Stimulated activated CD8-positive, alpha-beta memory T cell treated with anti-CD3 and anti-CD28 coated beads, Interleukin-2, amount 100 ng/mL, for 48 hours (primary cell): ENCODE results near the gene SLF1.

Experiments
- DNase-seq, 2 donors: peaks; one replicate each; pipeline ENCODE4 v3.0.0-alpha.2; 2020; ENCODE audit warnings: low read depth in 2 of 2

Gene SLF1

DNA sequence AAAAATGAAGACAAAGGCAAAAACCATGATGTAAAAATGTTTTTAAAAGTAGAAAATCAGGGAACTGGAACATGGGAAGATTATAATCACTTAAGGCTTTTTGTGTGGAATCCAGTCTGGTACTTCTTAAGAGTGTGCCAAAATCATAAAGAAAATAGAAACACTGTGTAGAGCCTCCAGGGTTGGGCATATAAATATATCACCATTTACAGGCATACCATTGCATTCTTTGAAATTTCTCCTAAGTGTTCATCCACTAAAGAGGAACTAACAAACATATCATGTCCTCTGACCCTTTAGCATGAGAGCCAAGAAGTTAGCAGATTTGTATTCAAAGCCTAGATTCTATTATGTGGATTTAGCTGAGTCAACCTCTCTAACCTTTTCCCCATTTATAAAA, 93.3 kb downstream of the SLF1 start:
- DNase-seq: no peak

DNA sequence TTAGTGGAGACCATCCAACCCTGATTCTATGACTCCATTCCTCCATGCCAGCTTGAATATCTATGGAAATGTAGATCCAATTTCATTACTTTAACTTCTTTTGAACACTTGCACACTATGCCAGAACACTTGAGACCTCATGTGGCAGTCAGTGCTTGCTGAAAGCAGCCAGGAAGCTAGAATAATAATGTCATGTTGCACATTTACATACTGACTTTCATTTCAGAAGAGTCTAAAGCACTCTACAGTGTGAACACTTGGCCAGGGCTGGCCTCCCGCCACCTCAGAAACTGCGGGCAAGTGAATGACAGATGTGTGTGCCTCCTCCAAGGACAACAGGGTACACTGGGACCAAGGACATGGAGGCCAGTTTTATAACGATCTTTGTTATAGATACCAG, 97.3 kb downstream of the SLF1 start:
- DNase-seq: no peak

DNA sequence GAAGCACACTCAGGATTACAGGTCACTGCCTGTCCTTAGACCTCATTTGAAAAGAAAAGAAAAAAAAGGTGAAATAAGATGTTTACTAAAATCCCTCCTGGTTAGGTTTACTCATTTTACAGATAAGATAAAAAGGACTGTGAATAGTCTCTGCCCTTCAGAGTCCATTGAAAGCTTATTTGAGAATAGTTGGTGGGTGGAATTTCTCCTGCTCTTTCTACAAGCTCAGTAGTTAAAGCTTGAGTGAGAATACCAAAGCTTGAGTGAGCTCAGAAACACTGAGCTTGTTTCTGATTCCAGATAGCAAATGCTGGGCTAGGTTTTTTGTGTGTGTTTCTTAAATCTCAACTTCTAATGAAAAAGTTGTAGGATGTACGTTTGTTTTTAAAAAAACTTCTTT, 106.7 kb downstream of the SLF1 start:
- no peak for DNase-seq

DNA sequence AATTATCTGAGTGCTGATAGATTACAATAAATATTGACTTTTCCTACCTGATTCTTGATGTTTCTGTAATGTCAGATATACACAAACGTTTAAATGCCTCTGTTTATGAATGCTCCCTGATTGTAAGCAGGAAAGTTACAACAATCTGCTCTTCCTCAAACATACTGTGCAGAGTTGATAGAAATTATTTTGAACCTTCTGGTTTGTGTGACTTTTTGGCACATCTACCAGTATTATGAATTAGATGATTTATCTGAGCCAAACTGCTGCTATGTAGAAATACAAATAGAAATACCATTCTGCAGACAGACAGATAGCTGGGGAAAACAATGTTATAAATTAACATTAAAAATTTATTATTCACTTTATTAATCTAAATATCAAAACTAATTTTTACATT, 113.0 kb downstream of the SLF1 start:
- no peak for DNase-seq

DNA sequence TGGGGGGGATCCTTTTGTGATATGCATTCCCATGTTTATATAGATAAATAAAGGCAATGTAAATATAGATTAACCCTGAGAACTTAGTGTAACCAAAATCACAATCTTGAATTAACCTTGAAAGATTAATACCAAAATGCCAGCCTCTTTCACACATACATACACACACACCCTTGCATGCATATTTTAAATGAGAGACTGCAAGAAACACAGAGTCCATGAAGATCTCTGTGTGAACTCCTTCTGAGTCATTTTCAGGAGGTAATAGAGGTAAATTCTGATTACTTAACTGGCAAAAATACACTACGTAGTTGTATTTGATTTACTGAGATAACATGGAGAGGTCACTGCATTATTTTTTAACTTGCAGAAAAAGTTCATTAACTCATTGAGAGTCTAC, 118.0 kb downstream of the SLF1 start:
- no peak for DNase-seq

DNA sequence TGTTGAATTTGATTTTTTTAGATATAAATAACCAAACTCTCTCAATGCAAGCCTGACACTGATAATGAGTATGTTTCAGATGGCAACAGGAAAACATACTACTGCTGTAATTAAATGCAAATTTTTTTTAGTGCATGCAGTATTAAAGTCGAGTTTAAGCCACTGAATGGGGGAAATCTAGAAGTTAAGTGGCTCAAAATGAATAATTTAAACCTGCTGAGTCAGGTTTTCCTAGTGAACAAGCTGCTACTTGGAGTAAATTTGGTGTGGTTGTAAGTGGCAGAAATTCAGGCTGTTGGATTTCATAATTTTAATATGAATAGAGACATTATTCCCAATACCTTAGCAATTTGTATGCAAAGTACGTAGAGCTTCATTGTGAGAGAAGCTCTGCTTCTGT, 121.8 kb downstream of the SLF1 start:
- DNase-seq: no peak

DNA sequence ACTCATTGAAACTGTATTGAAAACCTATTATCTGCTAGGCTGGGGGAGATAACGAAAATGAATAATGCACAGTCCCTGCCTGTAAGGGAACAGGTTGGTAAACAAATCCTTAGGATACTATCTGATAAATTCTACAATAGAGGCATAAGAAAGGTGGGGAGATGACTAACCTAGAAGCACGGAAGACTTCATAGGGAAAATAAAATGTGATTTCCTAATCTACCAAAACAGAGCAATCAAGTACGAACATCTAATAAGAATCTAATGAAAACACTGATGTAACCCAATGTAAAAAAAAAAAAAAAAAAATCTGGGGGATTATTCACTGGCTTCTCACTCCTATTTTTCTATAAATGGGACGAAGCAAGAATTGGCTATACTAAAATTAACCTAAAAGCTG, 124.4 kb downstream of the SLF1 start:
- DNase-seq: no peak

DNA sequence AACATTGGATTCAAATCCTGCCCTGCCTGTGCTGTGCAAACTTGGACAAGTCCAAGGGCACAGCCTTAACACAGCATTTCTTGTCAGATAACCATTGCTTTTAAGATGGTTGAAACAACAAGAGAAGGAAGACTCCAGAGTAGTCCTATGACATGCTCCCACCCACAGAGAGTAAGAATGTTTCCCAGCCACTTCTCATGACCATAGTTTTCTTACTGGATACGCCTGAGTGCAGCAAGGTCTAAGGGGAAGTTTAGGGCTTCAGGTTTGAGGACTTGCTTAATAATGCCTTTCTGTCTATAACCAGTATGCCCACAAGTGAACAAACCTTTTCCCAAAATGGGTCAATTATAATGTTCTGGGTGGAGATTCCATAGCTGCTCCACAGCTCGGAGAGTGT, 126.4 kb downstream of the SLF1 start:
- DNase-seq: no peak

DNA sequence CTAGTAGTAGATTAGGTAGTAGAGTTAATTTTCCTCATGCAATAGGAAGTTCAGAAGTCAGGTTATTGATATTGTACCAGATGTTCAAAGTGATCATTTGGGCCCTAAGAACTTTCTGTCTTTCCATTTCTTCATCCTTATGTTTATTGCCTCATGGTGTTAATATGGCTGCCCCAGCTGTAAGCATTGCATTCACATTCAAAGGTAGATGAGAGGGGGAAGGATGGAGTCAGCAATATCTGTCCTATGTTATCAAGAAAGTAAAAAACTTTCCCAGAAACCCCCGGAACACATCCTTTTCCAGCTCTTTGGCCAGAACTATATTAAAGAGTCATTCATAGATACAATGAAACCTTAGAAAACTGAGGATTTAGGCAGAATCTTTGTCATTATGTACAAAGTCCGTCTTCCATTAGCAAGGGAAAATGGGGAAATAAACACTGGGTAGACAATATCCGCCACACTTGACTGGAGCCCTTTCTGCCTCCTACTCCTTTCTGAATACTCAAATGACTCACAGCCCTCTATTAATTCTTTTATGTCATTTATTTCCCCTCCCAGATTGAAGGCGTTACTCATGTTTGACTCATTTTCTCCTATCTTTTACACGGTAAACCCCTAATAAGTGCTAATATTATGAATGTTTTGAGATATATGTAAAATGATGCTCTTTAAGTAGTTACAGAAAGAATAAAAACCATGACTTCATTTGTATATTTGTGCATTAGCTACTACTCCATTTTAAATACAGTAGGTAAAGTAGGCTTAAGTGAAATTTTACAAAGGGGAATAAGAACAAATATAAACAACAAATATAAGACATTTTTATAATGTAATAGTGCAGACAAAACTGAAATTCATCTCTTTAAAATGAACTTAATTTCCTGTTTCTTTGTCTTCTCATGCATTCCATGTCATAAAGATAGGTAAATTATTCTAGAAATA, 127.6 kb downstream of the SLF1 start:
- DNase-seq: no peak

DNA sequence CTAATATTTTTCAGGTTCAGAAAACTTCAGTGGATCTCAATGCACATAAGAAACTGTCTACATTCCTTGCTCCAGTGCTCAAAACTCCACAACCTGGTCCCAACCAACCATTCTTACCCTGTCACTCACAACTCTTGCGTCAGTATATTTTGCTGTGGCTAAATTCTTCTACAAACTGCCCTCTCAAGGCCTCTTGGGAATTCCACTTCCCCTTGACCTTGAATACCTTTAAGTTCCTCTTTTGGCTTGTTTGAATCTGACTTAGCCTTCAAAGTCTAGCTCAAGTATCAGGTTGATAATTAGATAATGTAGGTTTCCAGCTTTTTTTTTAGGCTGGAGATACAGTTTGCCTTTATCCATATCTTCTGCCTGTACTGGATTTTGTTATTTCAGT, 128.3 kb downstream of the SLF1 start:
- DNase-seq: no peak
